Small intestine (tissue), 7 donors: Measurements from ENCODE around the gene ZMYND15. TPM values are rescaled to one million over a fixed set of nuclear protein-coding genes. Genes with fewer than 3 reads are reported as not detected.

Source experiments
- DNase-seq, 2 donors: peaks; one replicate each; pipeline versions ENCODE4 v3.0.0 to v3.0.0-alpha.2; 2013
- FAIRE-seq: peaks from 2 replicates; lab custom pipeline; 2012; peaks lifted over from hg19 to GRCh38; lab: Jason Lieb, UNC
- H3K27ac ChIP-seq, 3 donors: one replicate each; pipeline ENCODE4 v1.5.1; 2013; ENCODE audit warnings: low read length in 2 of 3, mild to moderate bottlenecking in 2 of 3, control low read depth in 1 of 3, inconsistent platforms in 1 of 3, low read depth in 1 of 3, moderate library complexity in 1 of 3
- H3K27me3 ChIP-seq, 3 donors: one replicate each; pipeline ENCODE4 v1.6.1; 2013; ENCODE audit warnings: low read length in 3 of 3, inconsistent platforms in 1 of 3; ENCODE audit not compliant: control insufficient read depth in 3 of 3, insufficient read depth in 3 of 3
- H3K36me3 ChIP-seq, 3 donors: one replicate each; pipeline ENCODE4 v1.6.1; 2013; ENCODE audit warnings: low read length in 3 of 3, inconsistent platforms in 1 of 3, low read depth in 1 of 3, mild to moderate bottlenecking in 1 of 3, moderate library complexity in 1 of 3; ENCODE audit not compliant: control insufficient read depth in 3 of 3, insufficient read depth in 2 of 3
- H3K4me1 ChIP-seq, 3 donors: one replicate each; pipeline ENCODE4 v1.6.1; 2013; ENCODE audit warnings: low read length in 2 of 3, inconsistent platforms in 1 of 3, low read depth in 1 of 3, mild to moderate bottlenecking in 1 of 3, moderate library complexity in 1 of 3; ENCODE audit not compliant: control insufficient read depth in 3 of 3, insufficient read depth in 2 of 3
- H3K4me3 ChIP-seq, 3 donors: one replicate each; pipeline ENCODE4 v1.5.1; 2013; ENCODE audit warnings: low read length in 3 of 3, control low read depth in 1 of 3, inconsistent platforms in 1 of 3, low read depth in 1 of 3, mild to moderate bottlenecking in 1 of 3, moderate library complexity in 1 of 3
- H3K9me3 ChIP-seq, 2 donors: one replicate each; pipeline ENCODE4 v1.6.1; 2013; ENCODE audit warnings: low read depth in 1 of 2, low read length in 1 of 2; ENCODE audit not compliant: control insufficient read depth in 2 of 2, insufficient read depth in 1 of 2
- WGBS, 3 donors: extraction: QIAGEN DNeasy Blood & Tissue Kit; methylation state at CpG; one replicate each; pipeline ENCODE4 v1.1.7; 2013; 5-methylcytosine and 5-hydroxymethylcytosine counted together
- polyA plus RNA-seq, 4 donors: library from polyadenylated mRNA; stranded (reverse) in 3 of 4; unstranded in 1 of 4; fragments of 200-250 nt in 3 of 4; fragments of 120-200 nt in 1 of 4; gene quantifications; one replicate each; pipeline versions ENCODE4 v1.2.1 to v1.2.3, GENCODE V29; 2013
- donor health status: healthy with polysubstance abuse.
- donor health status: control.
- donor health status: control.
- donor health status: Bipolar disorder and iron deficiency.
- donor health status: healthy.

Gene ZMYND15
- polyA plus RNA-seq, 4 donors, result 2.0 to 13.5 (median 7.7) TPM

DNA sequence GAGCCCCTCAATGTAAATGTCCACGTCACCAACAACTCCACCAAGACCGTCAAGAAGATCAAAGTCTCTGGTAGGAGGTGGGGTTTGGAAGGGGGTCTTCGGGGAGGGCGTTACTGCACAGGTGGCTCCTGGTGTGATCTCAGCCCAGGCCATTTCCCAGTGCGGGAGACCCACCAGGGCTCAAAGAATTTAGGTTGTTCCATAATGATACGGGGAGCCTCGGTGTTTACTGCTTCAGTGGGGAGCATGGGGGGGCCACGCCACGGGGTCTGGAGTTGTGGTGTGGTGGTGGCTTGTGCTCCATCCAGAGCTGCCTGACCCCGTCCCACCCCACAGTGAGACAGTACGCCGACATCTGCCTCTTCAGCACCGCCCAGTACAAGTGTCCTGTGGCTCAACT lies 21.4 kb upstream of the ZMYND15 start:
- H3K27me3 ChIP-seq, result no peaks in the 10 kb centered on the region
- no peak overlapping the region for H3K4me3 ChIP-seq
- FAIRE-seq (no peak), DNase-seq (no peak)
- 95 to 97% (median 97%) methylated on average over 13 of the region's 13 CpGs for WGBS, 3 donors
- H3K4me1 ChIP-seq, result peaks cover 2 to 40% (median 15%) of the 10 kb centered on the region in 3 donors
- no peaks in the 10 kb centered on the region for H3K9me3 ChIP-seq
- H3K27ac ChIP-seq, result no peak overlapping the region
- H3K36me3 ChIP-seq, result peaks cover 2 to 75% (median 16%) of the 10 kb centered on the region in 3 donors

DNA sequence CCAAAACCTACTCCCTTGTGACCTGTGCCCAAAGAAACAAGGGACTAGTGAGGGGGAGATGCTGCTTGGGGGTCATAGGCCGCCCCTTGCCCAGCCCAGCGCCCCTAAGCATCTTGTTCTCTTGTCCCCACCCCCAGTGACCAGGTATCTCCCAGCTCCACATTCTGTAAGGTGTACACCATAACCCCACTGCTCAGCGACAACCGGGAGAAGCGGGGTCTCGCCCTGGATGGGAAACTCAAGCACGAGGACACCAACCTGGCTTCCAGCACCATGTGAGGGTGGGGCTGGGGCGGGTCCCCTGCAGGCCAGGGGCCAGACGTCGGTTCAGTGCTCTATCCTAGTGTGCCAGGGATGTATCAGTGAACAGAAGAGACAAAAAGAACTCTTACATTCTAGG lies 20.5 kb upstream of the ZMYND15 start:
- Histone ChIP-seq H3K27ac (peak overlapping the region in 1 of 3 donors; percentile 1), H3K27me3 (no peaks in the 10 kb centered on the region), H3K36me3 (peaks cover 2 to 70% (median 16%) of the 10 kb centered on the region in 3 donors), H3K4me1 (peaks cover 2 to 32% (median 11%) of the 10 kb centered on the region in 3 donors), H3K9me3 (no peaks in the 10 kb centered on the region), H3K4me3 (no peak overlapping the region)
- DNase-seq (no peak), FAIRE-seq (no peak)
- 58 to 82% (median 68%) methylated on average over 10 of the region's 10 CpGs for whole genome bisulfite sequencing, 3 donors

DNA sequence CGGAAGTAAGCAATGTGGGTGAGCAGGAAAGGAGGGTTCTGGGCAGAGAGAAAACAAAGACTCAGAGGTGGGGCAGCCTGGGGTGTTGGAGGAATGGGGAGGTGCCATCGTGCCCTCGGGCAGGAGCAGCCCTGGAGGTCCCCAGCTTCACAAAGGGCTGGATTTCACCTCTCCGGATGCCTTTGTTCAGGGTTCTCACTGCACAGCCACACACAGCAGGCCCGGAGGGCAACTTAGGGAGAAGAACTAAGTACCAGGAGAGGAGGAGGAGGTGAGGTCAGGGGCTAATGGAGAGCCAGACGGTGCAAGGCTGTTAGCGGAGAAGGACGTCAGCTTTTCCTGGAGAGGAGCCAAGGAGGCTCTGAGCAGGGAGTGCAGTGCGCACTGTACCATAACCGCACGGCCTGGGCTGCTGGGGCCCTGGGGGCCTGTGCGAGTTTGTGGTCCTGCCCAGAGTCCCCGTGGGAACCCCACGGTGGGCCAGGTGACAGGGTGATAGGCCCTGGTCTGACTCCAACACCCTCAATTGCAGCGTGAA lies 19.9 kb upstream of the ZMYND15 start:
- FAIRE-seq, result no peak
- peak in 1 of 2 donors; percentile 84 for DNase-seq
- Histone ChIP-seq H3K9me3 (no peaks in the 10 kb centered on the region), H3K27ac (peak overlapping the region in 1 of 3 donors; percentile 1), H3K4me1 (peaks cover 2 to 29% (median 10%) of the 10 kb centered on the region in 3 donors), H3K4me3 (no peak overlapping the region), H3K27me3 (no peaks in the 10 kb centered on the region), H3K36me3 (peaks cover 2 to 66% (median 16%) of the 10 kb centered on the region in 3 donors)
- 35 to 64% (median 63%) methylated on average over 15 of the region's 15 CpGs for WGBS, 3 donors

DNA sequence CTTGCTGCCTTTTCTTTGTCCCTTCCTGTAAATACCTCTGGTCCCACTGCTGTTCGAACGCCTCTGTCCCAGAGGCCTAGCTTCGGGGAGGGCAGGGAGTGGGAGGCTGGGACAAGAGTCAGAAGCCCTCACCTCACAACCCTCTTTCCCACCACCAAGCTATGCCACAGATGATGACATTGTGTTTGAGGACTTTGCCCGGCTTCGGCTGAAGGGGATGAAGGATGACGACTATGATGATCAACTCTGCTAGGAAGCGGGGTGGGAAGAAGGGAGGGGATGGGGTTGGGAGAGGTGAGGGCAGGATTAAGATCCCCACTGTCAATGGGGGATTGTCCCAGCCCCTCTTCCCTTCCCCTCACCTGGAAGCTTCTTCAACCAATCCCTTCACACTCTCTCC lies 18.8 kb upstream of the ZMYND15 start:
- DNase-seq, result peak; percentile 29 to 48
- peaks cover 2 to 56% (median 16%) of the 10 kb centered on the region in 3 donors for H3K36me3 ChIP-seq
- H3K27me3 ChIP-seq, result no peaks in the 10 kb centered on the region
- no peak for FAIRE-seq
- 69 to 83% (median 72%) methylated on average over 7 of the region's 7 CpGs for WGBS, 3 donors
- peak overlapping the region; percentile 2 to 85 (median 68) for H3K27ac ChIP-seq
- peaks cover 2 to 26% (median 10%) of the 10 kb centered on the region in 3 donors for H3K4me1 ChIP-seq
- H3K9me3 ChIP-seq, result no peaks in the 10 kb centered on the region
- H3K4me3 ChIP-seq, result no peak overlapping the region

DNA sequence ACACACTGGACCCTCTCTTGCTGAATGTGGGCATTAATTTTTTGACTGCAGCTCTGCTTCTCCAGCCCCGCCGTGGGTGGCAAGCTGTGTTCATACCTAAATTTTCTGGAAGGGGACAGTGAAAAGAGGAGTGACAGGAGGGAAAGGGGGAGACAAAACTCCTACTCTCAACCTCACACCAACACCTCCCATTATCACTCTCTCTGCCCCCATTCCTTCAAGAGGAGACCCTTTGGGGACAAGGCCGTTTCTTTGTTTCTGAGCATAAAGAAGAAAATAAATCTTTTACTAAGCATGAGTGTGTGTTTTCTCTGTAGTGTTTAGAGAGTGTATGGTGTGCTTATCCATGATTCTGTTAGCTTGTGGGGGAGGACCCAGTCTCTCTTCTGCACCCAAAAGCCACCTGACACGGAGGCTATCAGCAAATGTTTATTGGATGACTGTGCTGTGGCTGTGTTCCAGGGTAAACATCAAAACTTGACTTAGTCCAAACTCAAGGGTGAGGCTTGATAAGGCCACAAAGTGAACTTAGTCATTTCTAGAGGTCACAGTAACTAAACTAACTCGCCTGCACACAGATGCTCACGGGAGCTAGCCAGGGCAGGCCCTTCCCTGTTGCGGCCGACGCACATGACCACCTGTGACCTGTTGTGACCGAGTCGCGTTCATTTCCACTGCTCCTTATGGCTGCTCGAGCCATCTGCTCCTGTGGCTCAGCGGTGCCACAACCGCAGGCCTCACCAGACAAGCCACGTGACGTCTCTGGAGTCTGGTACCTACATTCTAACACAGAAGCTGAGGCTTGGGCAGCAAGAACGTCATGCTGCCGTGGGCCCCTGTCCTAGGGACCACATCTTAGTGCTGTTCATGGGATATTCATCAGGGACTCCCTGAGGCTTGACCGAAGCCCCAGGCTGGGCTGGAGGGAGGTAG lies 18.2 kb upstream of the ZMYND15 start:
- peak; percentile 90 to 98 for DNase-seq
- peak overlapping the region; percentile 68 to 85 (median 70) for H3K27ac ChIP-seq

DNA sequence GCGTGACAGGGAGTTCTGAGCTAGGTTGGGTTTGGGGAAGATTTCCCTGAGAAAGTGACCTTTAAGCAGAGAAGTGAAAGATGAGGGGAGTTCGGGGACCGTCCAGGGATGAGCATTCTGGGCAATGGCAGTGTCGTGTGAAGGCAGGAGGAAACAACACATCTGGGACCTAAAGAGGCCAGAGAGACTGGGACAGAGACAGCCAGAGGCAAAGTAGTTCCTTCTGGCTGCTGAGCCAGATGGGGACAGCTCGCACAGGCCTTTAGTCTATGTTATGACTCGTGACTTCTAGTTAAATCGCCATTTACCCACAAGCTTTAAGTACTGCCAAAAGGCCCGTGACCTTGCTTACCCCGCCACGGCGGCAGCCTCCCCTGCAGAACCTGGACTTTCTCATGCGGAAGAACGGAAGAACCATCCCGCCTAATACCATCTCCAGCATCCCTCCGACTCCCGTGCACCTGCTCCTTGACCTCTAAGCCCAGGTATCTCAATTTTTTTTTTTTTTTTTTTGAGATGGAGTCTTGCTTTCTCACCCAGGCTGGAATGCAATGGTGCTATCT lies 16.9 kb upstream of the ZMYND15 start:
- Histone ChIP-seq H3K9me3 (no peaks in the 10 kb centered on the region), H3K27ac (peak overlapping the region in 1 of 3 donors; percentile 2), H3K4me1 (peaks cover 2 to 28% (median 10%) of the 10 kb centered on the region in 3 donors), H3K27me3 (no peaks in the 10 kb centered on the region), H3K4me3 (no peak overlapping the region), H3K36me3 (peaks cover 0 to 36% (median 9%) of the 10 kb centered on the region in 3 donors)
- WGBS, 3 donors, result 73 to 88% (median 85%) methylated on average over 16 of the region's 16 CpGs
- DNase-seq (no peak), FAIRE-seq (no peak)

More for the DNA sequence above, 18.2 kb upstream of the ZMYND15 start:
- Histone ChIP-seq H3K36me3 (peaks cover 0 to 49% (median 13%) of the 10 kb centered on the region in 3 donors), H3K4me1 (peaks cover 2 to 26% (median 10%) of the 10 kb centered on the region in 3 donors), H3K27me3 (no peaks in the 10 kb centered on the region), H3K4me3 (no peak overlapping the region), H3K9me3 (no peaks in the 10 kb centered on the region)
- FAIRE-seq, result peak; percentile 95
- WGBS, 3 donors, result 16 to 59% (median 34%) methylated on average over 20 of the region's 20 CpGs

DNA sequence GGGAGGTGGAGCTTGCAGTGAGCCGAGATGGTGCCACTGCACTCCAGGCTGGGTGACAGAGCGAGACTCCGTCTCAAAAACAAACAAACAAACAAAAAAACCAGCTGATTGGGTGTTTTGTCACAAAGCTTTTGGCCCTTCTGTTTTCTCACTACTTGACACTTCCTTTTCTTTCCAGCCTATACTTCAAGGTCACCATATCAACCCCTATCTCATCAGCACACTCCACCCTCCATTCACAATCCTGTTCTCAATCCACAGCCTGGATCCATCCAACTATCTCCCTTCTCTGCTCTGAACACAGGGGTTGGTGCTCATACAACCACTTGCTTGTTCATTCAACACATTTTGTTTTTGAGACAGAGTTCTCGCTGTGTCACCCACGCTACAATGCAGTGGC lies 15.0 kb upstream of the ZMYND15 start:
- Histone ChIP-seq H3K36me3 (peaks cover 0 to 18% (median 3%) of the 10 kb centered on the region in 3 donors), H3K27me3 (no peaks in the 10 kb centered on the region), H3K9me3 (no peaks in the 10 kb centered on the region), H3K27ac (no peak overlapping the region), H3K4me3 (no peak overlapping the region), H3K4me1 (peaks cover 2 to 36% (median 12%) of the 10 kb centered on the region in 3 donors)
- DNase-seq (no peak), FAIRE-seq (no peak)
- WGBS, 3 donors, result 78 to 87% (median 80%) methylated on average over 5 of the region's 5 CpGs

DNA sequence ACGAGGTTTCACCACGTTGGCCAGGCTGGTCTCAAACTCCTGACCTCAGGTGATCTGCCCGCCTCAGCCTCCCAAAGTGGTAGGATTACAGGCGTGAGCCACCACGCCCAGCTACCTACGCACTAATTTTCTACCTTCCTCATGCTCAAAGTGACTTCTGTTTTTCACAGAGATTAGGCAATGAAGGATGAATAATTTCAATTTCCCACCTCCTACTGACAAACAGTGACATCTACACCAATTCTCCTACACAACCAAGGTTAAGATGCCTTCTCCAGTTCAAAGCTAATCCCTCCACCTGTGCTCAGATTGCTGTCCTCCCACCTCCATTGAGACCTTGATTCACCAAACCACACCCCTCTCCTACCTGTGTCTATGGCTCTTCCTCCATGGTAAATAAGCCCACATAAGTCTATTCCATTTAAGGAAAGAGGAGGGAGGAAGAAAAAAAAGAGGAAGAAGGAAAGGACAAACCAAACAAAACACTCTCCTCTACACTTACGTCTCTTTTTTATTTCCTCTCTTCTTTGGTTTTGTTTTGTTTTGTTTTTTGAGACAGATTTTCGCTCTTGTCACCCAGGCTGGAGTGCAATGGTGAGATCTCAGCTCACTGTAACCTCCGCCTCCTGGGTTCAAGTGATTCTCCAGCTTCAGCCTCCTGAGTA lies 13.9 kb upstream of the ZMYND15 start:
- FAIRE-seq, result no peak

More for the DNA sequence above, 13.9 kb upstream of the ZMYND15 start:
- Histone ChIP-seq H3K4me3 (no peak overlapping the region), H3K36me3 (peaks cover 0 to 6% (median 0%) of the 10 kb centered on the region in 3 donors), H3K4me1 (peaks cover 2 to 31% (median 5%) of the 10 kb centered on the region in 3 donors), H3K27ac (no peak overlapping the region), H3K27me3 (no peaks in the 10 kb centered on the region), H3K9me3 (no peaks in the 10 kb centered on the region)
- 81 to 86% (median 84%) methylated on average over 7 to 9 of the region's 9 CpGs for WGBS, 3 donors
- no peak for DNase-seq
